ENCODE measurements around the gene INPP5D. TPM values are rescaled to one million over a fixed set of nuclear protein-coding genes. Genes with fewer than 3 reads are reported as not detected.

INPP5D gene
- total RNA-seq, 1 donor from 2014 or later: 33.3 TPM

DNA sequence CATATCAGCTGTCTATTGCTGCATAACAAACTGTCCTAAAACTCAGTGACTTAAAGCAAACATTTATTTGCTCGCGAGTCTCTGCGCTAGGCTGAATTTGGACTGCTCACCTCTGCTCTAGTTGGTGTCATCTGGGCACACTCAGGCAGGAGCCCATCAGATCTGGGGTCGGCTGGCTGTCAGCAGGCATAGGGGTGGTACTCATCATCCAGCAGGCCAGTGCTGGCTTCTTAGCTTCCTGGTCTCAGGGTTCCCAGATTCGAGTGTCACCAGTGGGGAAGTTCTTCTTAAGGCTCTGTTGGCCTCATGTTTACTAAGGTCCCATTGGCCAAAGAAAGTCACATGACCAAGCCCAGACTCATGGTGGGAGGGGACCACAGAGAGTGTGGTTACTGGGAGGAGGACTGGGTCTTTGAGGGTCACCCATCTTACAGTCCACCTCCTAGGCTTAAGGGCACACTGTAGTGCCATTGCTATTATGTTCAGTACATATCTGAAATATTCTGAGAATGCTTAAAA is 119.8 kb downstream of the INPP5D start:
- TF ChIP-seq, protein P1, sequence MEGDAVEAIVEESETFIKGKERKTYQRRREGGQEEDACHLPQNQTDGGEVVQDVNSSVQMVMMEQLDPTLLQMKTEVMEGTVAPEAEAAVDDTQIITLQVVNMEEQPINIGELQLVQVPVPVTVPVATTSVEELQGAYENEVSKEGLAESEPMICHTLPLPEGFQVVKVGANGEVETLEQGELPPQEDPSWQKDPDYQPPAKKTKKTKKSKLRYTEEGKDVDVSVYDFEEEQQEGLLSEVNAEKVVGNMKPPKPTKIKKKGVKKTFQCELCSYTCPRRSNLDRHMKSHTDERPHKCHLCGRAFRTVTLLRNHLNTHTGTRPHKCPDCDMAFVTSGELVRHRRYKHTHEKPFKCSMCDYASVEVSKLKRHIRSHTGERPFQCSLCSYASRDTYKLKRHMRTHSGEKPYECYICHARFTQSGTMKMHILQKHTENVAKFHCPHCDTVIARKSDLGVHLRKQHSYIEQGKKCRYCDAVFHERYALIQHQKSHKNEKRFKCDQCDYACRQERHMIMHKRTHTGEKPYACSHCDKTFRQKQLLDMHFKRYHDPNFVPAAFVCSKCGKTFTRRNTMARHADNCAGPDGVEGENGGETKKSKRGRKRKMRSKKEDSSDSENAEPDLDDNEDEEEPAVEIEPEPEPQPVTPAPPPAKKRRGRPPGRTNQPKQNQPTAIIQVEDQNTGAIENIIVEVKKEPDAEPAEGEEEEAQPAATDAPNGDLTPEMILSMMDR (IDR thresholded peaks at IDR 0.05): no peak
- Histone ChIP-seq H3K4me3 (no peak overlapping the region), H3K4me1 (no peaks in the 10 kb centered on the region), H3K27ac (no peak overlapping the region), H3K36me3 (peaks cover 41% of the 10 kb centered on the region), H3K27me3 (no peaks in the 10 kb centered on the region), H3K9me3 (no peaks in the 10 kb centered on the region)
- DNase-seq (no peak), ATAC-seq (peak; percentile 36)
- intact Hi-C loops (cut with DNase I): no loop called here

DNA sequence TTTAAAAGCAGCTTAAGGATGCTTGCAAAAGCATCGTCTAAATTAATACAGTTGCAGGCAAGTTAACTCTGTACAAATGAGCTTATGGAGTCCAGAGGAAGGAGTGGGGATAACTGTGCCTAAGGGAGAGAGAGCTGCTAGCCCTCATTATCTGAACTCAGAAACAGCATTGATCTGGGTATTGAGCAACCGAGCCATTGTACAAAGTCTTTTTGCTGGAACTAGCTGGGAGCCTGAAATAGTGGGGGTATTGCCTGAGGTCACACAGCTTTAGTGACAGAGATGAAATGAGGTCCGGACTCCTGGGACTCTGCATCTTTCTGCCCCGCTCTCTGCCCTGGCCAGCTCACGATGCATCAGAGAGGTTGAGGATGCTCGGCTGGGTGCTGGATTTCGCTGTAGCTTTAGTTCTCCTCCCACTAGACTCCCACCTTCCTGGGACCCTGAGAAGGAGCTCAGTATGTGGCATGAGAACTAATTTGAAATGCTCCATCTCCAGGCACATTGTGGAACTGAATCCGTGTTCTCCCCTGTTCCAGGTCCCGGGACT is 123.8 kb downstream of the INPP5D start:
- no peak overlapping the region for H3K27ac ChIP-seq
- DNase-seq (no peak), ATAC-seq (no peak)
- no peak overlapping the region for H3K4me3 ChIP-seq
- H3K4me1 ChIP-seq: no peaks in the 10 kb centered on the region
- TF ChIP-seq, protein P1 (IDR thresholded peaks at IDR 0.05): no peak
- peaks cover 36% of the 10 kb centered on the region for H3K36me3 ChIP-seq
- intact Hi-C loops (cut with DNase I): no loop called here
- H3K27me3 ChIP-seq: no peaks in the 10 kb centered on the region
- H3K9me3 ChIP-seq: no peaks in the 10 kb centered on the region

DNA sequence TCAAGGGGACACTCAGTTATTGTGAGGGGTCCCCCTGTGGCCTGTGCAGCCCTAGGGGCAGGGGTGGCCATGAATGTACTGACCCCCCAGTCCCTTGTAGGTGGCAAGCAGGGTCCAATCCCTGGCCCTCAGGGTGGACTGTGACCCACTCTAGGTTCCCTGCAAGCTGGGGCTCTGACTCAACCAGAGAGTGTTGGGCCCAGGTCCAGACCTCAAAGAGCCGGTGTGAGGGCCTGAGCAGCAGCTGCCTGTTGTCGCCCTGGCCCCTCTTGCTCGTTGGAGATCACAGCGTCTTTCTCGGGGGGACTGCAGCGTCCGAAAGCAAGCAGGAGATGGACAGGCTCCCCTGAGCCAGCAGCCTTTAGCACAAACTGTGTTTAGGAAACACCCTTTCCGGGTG is 124.5 kb downstream of the INPP5D start:
- Histone ChIP-seq H3K27me3 (no peaks in the 10 kb centered on the region), H3K4me3 (no peak overlapping the region), H3K27ac (no peak overlapping the region), H3K4me1 (no peaks in the 10 kb centered on the region), H3K36me3 (peaks cover 34% of the 10 kb centered on the region), H3K9me3 (no peaks in the 10 kb centered on the region)
- intact Hi-C loops (cut with DNase I): no loop called here
- no peak for ATAC-seq
- TF ChIP-seq, protein P1 (IDR thresholded peaks at IDR 0.05): no peak
- DNase-seq: no peak

DNA sequence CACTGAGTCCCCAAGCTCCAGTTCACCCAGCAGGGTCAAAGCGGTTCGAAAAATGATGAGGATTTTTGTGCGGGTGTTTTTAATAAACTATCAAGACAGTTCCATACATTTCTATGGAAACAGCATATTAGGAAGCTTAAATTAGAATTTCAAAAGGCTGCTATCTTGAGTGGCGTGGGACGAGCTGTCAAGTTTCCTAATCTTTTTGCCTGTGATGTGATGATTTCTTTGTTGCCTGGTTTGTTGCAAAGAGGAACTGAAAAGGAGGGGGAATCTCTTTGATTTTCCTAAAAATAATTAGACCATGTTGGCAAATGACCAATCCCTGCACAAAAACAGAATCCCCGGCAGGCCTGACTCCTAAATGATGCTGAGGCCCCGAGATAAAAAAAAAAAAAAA is 125.2 kb downstream of the INPP5D start:
- intact Hi-C loops (cut with DNase I): no loop called here
- TF ChIP-seq, protein P1 (IDR thresholded peaks at IDR 0.05): no peak
- H3K4me3 ChIP-seq: no peak overlapping the region
- ATAC-seq (no peak), DNase-seq (no peak)
- no peaks in the 10 kb centered on the region for H3K9me3 ChIP-seq
- H3K4me1 ChIP-seq: no peaks in the 10 kb centered on the region
- no peak overlapping the region for H3K27ac ChIP-seq
- H3K36me3 ChIP-seq: peaks cover 38% of the 10 kb centered on the region
- H3K27me3 ChIP-seq: no peaks in the 10 kb centered on the region

DNA sequence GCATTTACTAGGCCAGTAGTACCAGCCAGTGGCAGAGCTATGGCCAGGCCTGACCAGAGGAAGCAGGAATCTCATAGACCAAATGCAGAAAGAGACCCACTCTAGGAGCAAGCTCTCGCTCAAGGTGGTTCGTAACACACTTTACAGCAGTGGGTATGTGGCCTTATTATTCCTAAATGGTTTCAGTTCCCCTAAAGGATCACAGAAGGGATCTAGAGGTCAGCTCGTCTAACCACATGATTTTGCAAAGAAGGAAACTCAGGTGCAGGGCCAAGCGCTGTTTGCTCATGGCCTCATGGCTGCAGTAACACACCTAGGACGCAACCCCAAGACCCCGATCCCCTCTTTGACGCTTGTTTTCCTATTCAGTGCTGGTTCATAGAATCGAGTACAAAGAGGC is 125.8 kb downstream of the INPP5D start:
- H3K36me3 ChIP-seq: peaks cover 38% of the 10 kb centered on the region
- no peaks in the 10 kb centered on the region for H3K9me3 ChIP-seq
- ATAC-seq (peak; percentile 33), DNase-seq (no peak)
- TF ChIP-seq, protein P1 (IDR thresholded peaks at IDR 0.05): no peak
- H3K27me3 ChIP-seq: no peaks in the 10 kb centered on the region
- intact Hi-C loops (cut with DNase I): no loop called here
- no peak overlapping the region for H3K27ac ChIP-seq
- no peaks in the 10 kb centered on the region for H3K4me1 ChIP-seq
- no peak overlapping the region for H3K4me3 ChIP-seq

GRCh38 chr2:233186851-233187250 is 126.7 kb downstream of the INPP5D start:
- Histone ChIP-seq H3K27ac (no peak overlapping the region), H3K4me1 (no peaks in the 10 kb centered on the region), H3K4me3 (no peak overlapping the region), H3K36me3 (peaks cover 38% of the 10 kb centered on the region), H3K9me3 (no peaks in the 10 kb centered on the region), H3K27me3 (no peaks in the 10 kb centered on the region)
- no peak for DNase-seq
- intact Hi-C loops (cut with DNase I): no loop called here
- TF ChIP-seq, protein P1 (IDR thresholded peaks at IDR 0.05): no peak
- ATAC-seq: no peak
